GM12892 (cell line): ENCODE measurements around the gene TBC1D24.

ENCODE experiments used
- POLR2A ChIP-seq: IDR thresholded peaks from 2 replicates; pipeline ENCODE4 v1.6.1; 2011; ENCODE audit warnings: low read depth, low read length, control low read depth
- POLR2AphosphoS5 ChIP-seq: IDR thresholded peaks from 2 replicates; pipeline ENCODE4 v1.6.1; 2011; ENCODE audit warnings: low read depth, low read length, control low read depth
- TAF1 ChIP-seq: IDR thresholded peaks from 2 replicates; pipeline ENCODE4 v1.6.1; 2011; ENCODE audit warnings: low read depth, mild to moderate bottlenecking, control low read depth, low read length, borderline replicate concordance

- TF ChIP-seq POLR2A: no peak
- no peak for TF ChIP-seq POLR2AphosphoS5
- TF ChIP-seq TAF1: no peak
These were observed 17.4 kb downstream of the TBC1D24 start for GRCh38 chr16:2492292-2492691.
